ENCODE data around the gene CCSER1. TPM values are rescaled to one million over a fixed set of nuclear protein-coding genes. Genes with fewer than 3 reads are reported as not detected.
"Not testable (repeated sequence)": the region's sequence is repeated elsewhere in the genome, so short reads cannot be mapped to it uniquely, and the experiment has no call there.

The CCSER1 gene
- total RNA-seq, 1 experiment from 2014 or later, result 0.98 TPM

- in situ Hi-C loops (cut with HindIII; ENCODE audit: low pct_unique_long_range_greater_than_20kb, low sequenced_read_pairs), result no loop called here
- DNase-seq (ENCODE audit: low read depth), result no peak
Observed at GRCh38 chr4:90888571-90888970, 761.4 kb downstream of the CCSER1 start.

- DNase-seq (ENCODE audit: low read depth), result no peak
- in situ Hi-C loops (cut with HindIII; ENCODE audit: low pct_unique_long_range_greater_than_20kb, low sequenced_read_pairs), result no loop called here
Observed at GRCh38 chr4:90889171-90889570, 762.0 kb downstream of the CCSER1 start.

- in situ Hi-C loops (cut with HindIII; ENCODE audit: low pct_unique_long_range_greater_than_20kb, low sequenced_read_pairs); DNase-seq (ENCODE audit: low read depth): not testable (repeated sequence)
Observed at GRCh38 chr4:90903413-90903812, 776.2 kb downstream of the CCSER1 start.

- DNase-seq (ENCODE audit: low read depth), result no peak
- in situ Hi-C loops (cut with HindIII; ENCODE audit: low pct_unique_long_range_greater_than_20kb, low sequenced_read_pairs), result no loop called here
Observed at GRCh38 chr4:90904021-90904420, 776.8 kb downstream of the CCSER1 start.

GRCh38 chr4:90906239-90906638, 779.0 kb downstream of the CCSER1 start:
- DNase-seq (ENCODE audit: low read depth), result no peak
- in situ Hi-C loops (cut with HindIII; ENCODE audit: low pct_unique_long_range_greater_than_20kb, low sequenced_read_pairs), result no loop called here

GRCh38 chr4:90911724-90912434, 784.7 kb downstream of the CCSER1 start:
- in situ Hi-C loops (cut with HindIII; ENCODE audit: low pct_unique_long_range_greater_than_20kb, low sequenced_read_pairs); DNase-seq (ENCODE audit: low read depth): not testable (repeated sequence)

- no peak for DNase-seq (ENCODE audit: low read depth)
- in situ Hi-C loops (cut with HindIII; ENCODE audit: low pct_unique_long_range_greater_than_20kb, low sequenced_read_pairs), result no loop called here
Observed at GRCh38 chr4:90922174-90922573, 795.0 kb downstream of the CCSER1 start.

GRCh38 chr4:90926957-90927356, 799.8 kb downstream of the CCSER1 start:
- in situ Hi-C loops (cut with HindIII; ENCODE audit: low pct_unique_long_range_greater_than_20kb, low sequenced_read_pairs), result no loop called here
- DNase-seq (ENCODE audit: low read depth), result no peak

GRCh38 chr4:90943311-90943710, 816.1 kb downstream of the CCSER1 start:
- DNase-seq (ENCODE audit: low read depth), result no peak
- in situ Hi-C loops (cut with HindIII; ENCODE audit: low pct_unique_long_range_greater_than_20kb, low sequenced_read_pairs), result no loop called here

- no peak for DNase-seq (ENCODE audit: low read depth)
- in situ Hi-C loops (cut with HindIII; ENCODE audit: low pct_unique_long_range_greater_than_20kb, low sequenced_read_pairs), result no loop called here
Observed at GRCh38 chr4:90946945-90947344, 819.8 kb downstream of the CCSER1 start.

- peak; percentile 5 for DNase-seq (ENCODE audit: low read depth)
- in situ Hi-C loops (cut with HindIII; ENCODE audit: low pct_unique_long_range_greater_than_20kb, low sequenced_read_pairs), result no loop called here
Observed at GRCh38 chr4:90950385-90950841, 823.2 kb downstream of the CCSER1 start.

GRCh38 chr4:90951037-90951436, 823.8 kb downstream of the CCSER1 start:
- peak; percentile 69 for DNase-seq (ENCODE audit: low read depth)
- in situ Hi-C loops (cut with HindIII; ENCODE audit: low pct_unique_long_range_greater_than_20kb, low sequenced_read_pairs), result no loop called here

- peak; percentile 73 for DNase-seq (ENCODE audit: low read depth)
Observed at GRCh38 chr4:90958256-90958895, 831.2 kb downstream of the CCSER1 start.

GRCh38 chr4:90960433-90960832, 833.2 kb downstream of the CCSER1 start:
- DNase-seq (ENCODE audit: low read depth), result no peak
- in situ Hi-C loops (cut with HindIII; ENCODE audit: low pct_unique_long_range_greater_than_20kb, low sequenced_read_pairs), result no loop called here

More at GRCh38 chr4:90958256-90958895, 831.2 kb downstream of the CCSER1 start:
- in situ Hi-C loops (cut with HindIII; ENCODE audit: low pct_unique_long_range_greater_than_20kb, low sequenced_read_pairs), result no loop called here

- in situ Hi-C loops (cut with HindIII; ENCODE audit: low pct_unique_long_range_greater_than_20kb, low sequenced_read_pairs), result no loop called here
- DNase-seq (ENCODE audit: low read depth), result no peak
Observed at GRCh38 chr4:90960840-90961239, 833.6 kb downstream of the CCSER1 start.

- DNase-seq (ENCODE audit: low read depth), result no peak
- in situ Hi-C loops (cut with HindIII; ENCODE audit: low pct_unique_long_range_greater_than_20kb, low sequenced_read_pairs), result no loop called here
Observed at GRCh38 chr4:90970021-90970420, 842.8 kb downstream of the CCSER1 start.

- in situ Hi-C loops (cut with HindIII; ENCODE audit: low pct_unique_long_range_greater_than_20kb, low sequenced_read_pairs), result no loop called here
Observed at GRCh38 chr4:90977726-90978125, 850.5 kb downstream of the CCSER1 start.

GRCh38 chr4:90979556-90979955, 852.4 kb downstream of the CCSER1 start:
- in situ Hi-C loops (cut with HindIII; ENCODE audit: low pct_unique_long_range_greater_than_20kb, low sequenced_read_pairs), result no loop called here
- DNase-seq (ENCODE audit: low read depth), result no peak

More at GRCh38 chr4:90977726-90978125, 850.5 kb downstream of the CCSER1 start:
- no peak for DNase-seq (ENCODE audit: low read depth)

GRCh38 chr4:90982813-90983212, 855.6 kb downstream of the CCSER1 start:
- DNase-seq (ENCODE audit: low read depth), result no peak
- in situ Hi-C loops (cut with HindIII; ENCODE audit: low pct_unique_long_range_greater_than_20kb, low sequenced_read_pairs), result no loop called here

- in situ Hi-C loops (cut with HindIII; ENCODE audit: low pct_unique_long_range_greater_than_20kb, low sequenced_read_pairs), result no loop called here
- no peak for DNase-seq (ENCODE audit: low read depth)
Observed at GRCh38 chr4:90990284-90990683, 863.1 kb downstream of the CCSER1 start.

All from Caki2 (cell line).